Breast epithelium (tissue), 4 donors: Measurements from ENCODE around the gene CCDC39. TPM values are rescaled to one million over a fixed set of nuclear protein-coding genes. Genes with fewer than 3 reads are reported as not detected.

Experiments used
- DNase-seq, 2 donors: peaks; one replicate each; pipeline ENCODE4 v3.0.0-alpha.2; 2019; ENCODE audit warnings: low spot score in 2 of 2
- H3K27ac ChIP-seq, 2 donors: fragments of 200-600 bp; sonication (generic) in 1 of 2; one replicate each; pipeline ENCODE4 v1.5.1; 2016 to 2019; ENCODE audit warnings: mild to moderate bottlenecking in 1 of 2
- H3K27me3 ChIP-seq, 2 donors: fragments of 200-600 bp; sonication (generic) in 1 of 2; one replicate each; pipeline versions ENCODE4 v1.5.1 to v1.6.0; 2017 to 2019; ENCODE audit warnings: control low read depth in 1 of 2, mild to moderate bottlenecking in 1 of 2
- H3K36me3 ChIP-seq: fragments of 200-600 bp; one replicate; pipeline ENCODE4 v1.5.1; 2019
- H3K4me1 ChIP-seq, 2 donors: fragments of 200-600 bp; sonication (generic); one replicate each; pipeline ENCODE4 v1.5.1; 2016 to 2019; ENCODE audit warnings: control low read depth in 1 of 2
- H3K4me3 ChIP-seq, 3 donors: fragments of 200-600 bp; sonication (generic); 1 replicate in 2 of 3; 2 replicates in 1 of 3; pipeline ENCODE4 v1.5.1; 2016 to 2019; ENCODE audit warnings: mild to moderate bottlenecking in 3 of 3, moderate library complexity in 2 of 3
- H3K9me3 ChIP-seq, 2 donors: fragments of 200-600 bp; sonication (generic) in 1 of 2; one replicate each; pipeline ENCODE4 v1.5.1; 2016 to 2019; ENCODE audit warnings: control low read depth in 1 of 2
- POLR2A ChIP-seq: fragments of 450-650 bp; IDR thresholded peaks from one replicate; pipeline ENCODE4 v1.6.1; 2016; ENCODE audit warnings: antibody characterized with exemption, mild to moderate bottlenecking, moderate library complexity
- POLR2AphosphoS5 ChIP-seq, 3 donors: sonication (generic); formaldehyde crosslinking; IDR thresholded peaks; one replicate each; pipeline ENCODE4 v1.6.1; 2017; ENCODE audit warnings: antibody characterized with exemption in 3 of 3
- intact Hi-C: fragments of 100-400 bp; cut with DNase I; formaldehyde crosslinking; loops from one replicate; pipeline ENCODE4 v1.15.1; 2023; ENCODE audit warnings: low total_unique reads
- total RNA-seq, 3 donors: library from RNA; depleted of rRNA; stranded (reverse); fragments of >200 nt; gene quantifications; one replicate each; pipeline ENCODE4 v1.1.0, GENCODE V29; 2016
- TF ChIP-seq, protein P1 (sequence below), 3 donors: fragments of 450-650 bp; IDR thresholded peaks; one replicate each; pipeline ENCODE4 v1.5.1; 2016 to 2017; ENCODE audit warnings: antibody characterized with exemption in 3 of 3, mild to moderate bottlenecking in 3 of 3, moderate library complexity in 3 of 3

CCDC39 gene
- total RNA-seq, 3 donors from 2014 or later: 0.32 to 0.33 TPM; not detected in 1

DNA sequence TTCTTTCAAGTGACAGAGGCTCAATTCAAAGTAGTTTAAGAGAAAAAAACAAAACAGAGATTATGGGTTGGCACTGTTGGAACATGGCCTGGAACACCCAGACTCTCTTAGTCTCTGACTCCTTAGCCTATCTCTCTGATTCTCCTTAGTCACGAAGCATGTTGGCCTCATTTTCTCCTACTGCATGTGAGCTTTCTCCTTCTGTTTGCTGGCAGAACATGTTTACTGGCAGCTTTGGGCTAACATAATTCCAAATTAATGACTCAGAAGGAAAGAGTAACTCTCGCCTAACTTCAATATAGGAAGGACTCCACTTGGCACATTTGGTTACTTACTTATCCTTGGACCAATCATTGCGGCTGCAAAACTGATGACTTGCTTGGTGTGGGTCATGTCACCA, 21.7 kb upstream of the CCDC39 start:
- TF ChIP-seq POLR2AphosphoS5 (IDR thresholded peaks at IDR 0.05) (no peak), POLR2A (no peak)
- TF ChIP-seq, protein P1, sequence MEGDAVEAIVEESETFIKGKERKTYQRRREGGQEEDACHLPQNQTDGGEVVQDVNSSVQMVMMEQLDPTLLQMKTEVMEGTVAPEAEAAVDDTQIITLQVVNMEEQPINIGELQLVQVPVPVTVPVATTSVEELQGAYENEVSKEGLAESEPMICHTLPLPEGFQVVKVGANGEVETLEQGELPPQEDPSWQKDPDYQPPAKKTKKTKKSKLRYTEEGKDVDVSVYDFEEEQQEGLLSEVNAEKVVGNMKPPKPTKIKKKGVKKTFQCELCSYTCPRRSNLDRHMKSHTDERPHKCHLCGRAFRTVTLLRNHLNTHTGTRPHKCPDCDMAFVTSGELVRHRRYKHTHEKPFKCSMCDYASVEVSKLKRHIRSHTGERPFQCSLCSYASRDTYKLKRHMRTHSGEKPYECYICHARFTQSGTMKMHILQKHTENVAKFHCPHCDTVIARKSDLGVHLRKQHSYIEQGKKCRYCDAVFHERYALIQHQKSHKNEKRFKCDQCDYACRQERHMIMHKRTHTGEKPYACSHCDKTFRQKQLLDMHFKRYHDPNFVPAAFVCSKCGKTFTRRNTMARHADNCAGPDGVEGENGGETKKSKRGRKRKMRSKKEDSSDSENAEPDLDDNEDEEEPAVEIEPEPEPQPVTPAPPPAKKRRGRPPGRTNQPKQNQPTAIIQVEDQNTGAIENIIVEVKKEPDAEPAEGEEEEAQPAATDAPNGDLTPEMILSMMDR (IDR thresholded peaks at IDR 0.05): no peak

DNA sequence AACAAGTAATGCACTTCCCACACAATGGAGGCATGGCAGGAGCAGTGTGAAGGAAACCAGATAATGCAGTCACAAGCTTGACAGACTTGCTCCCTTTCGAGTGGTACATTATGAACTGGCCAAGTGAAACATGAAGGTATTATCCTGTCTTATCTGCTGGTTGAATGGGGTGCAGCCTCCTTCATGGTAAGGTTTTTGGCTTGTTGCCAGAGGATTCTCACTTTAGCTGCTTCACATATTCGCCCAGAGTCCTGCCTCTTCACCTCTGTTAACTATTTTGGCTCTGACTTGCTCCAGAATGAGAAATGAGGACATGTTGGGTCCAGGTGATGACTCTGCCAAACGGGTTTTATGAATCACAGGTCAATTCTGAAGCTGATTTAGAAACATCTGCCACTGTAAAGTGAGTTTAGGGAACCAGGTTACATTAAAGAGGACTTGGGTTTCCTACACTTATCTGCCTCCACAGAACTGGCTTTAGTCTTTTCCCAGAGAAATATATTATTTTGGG, 19.5 kb upstream of the CCDC39 start:
- intact Hi-C loops: no loop called here
- Histone ChIP-seq H3K27ac (no peak overlapping the region), H3K4me3 (no peak overlapping the region), H3K36me3 (no peaks in the 10 kb centered on the region), H3K9me3 (no peaks in the 10 kb centered on the region), H3K27me3 (no peaks in the 10 kb centered on the region), H3K4me1 (no peaks in the 10 kb centered on the region)
- no peak for DNase-seq
- TF ChIP-seq POLR2A: no peak
- no peak for TF ChIP-seq POLR2AphosphoS5 (IDR thresholded peaks at IDR 0.05)
- TF ChIP-seq, protein P1 (IDR thresholded peaks at IDR 0.05): no peak

More for the DNA sequence above, 21.7 kb upstream of the CCDC39 start:
- Histone ChIP-seq H3K4me1 (no peaks in the 10 kb centered on the region), H3K36me3 (no peaks in the 10 kb centered on the region), H3K4me3 (no peak overlapping the region), H3K9me3 (no peaks in the 10 kb centered on the region), H3K27ac (no peak overlapping the region), H3K27me3 (no peaks in the 10 kb centered on the region)
- no peak for DNase-seq
- intact Hi-C loops: no loop called here

DNA sequence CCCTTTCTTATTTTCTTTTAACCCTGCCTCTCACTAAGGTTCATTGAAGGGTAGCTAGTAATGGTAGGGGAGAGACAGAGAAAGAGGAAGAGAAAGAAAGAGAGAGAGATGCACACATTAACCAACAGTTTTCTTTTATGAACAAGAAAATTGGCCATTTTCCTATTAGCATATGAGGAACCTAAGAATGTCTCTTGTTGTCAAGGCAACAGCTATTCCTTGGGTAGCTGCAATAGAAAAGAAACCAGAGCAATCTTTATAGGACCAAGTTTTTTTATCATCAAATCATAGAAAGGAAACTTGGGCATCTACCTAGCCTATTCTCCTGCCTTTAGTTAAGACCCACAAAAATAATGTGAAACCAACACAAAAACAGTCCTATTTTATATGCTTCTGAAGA, 15.0 kb upstream of the CCDC39 start:
- H3K27me3 ChIP-seq: no peaks in the 10 kb centered on the region
- no peaks in the 10 kb centered on the region for H3K36me3 ChIP-seq
- H3K4me1 ChIP-seq: no peaks in the 10 kb centered on the region
- no peaks in the 10 kb centered on the region for H3K9me3 ChIP-seq
- H3K4me3 ChIP-seq: no peak overlapping the region
- intact Hi-C loops: no loop called here
- H3K27ac ChIP-seq: no peak overlapping the region
- TF ChIP-seq, protein P1 (IDR thresholded peaks at IDR 0.05): no peak
- TF ChIP-seq POLR2AphosphoS5 (IDR thresholded peaks at IDR 0.05): no peak
- no peak for DNase-seq

DNA sequence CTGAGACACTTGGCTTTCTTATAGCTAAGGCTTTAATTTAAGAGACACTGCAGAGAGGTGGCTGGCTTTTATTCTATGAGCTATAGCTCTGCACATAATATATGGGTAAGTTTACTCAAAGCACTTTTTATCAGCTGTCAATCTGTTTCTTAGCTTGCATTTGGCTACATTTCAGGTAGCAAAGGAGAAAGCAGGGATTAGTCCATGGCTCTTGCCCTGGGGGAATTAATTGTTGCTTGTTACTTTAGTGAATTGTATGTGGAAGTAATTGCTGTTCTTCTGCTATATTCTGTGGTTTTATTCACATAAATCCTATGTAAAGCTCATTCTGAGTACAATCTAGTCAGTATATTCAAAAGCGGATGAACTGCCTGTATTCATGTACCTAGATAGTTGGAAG, 14.4 kb upstream of the CCDC39 start:
- Histone ChIP-seq H3K27me3 (no peaks in the 10 kb centered on the region), H3K27ac (no peak overlapping the region), H3K4me3 (no peak overlapping the region), H3K4me1 (no peaks in the 10 kb centered on the region), H3K36me3 (no peaks in the 10 kb centered on the region), H3K9me3 (no peaks in the 10 kb centered on the region)
- intact Hi-C loops: no loop called here
- no peak for DNase-seq
- TF ChIP-seq POLR2AphosphoS5 (IDR thresholded peaks at IDR 0.05) (no peak), POLR2A (no peak)
- TF ChIP-seq, protein P1 (IDR thresholded peaks at IDR 0.05): no peak

DNA sequence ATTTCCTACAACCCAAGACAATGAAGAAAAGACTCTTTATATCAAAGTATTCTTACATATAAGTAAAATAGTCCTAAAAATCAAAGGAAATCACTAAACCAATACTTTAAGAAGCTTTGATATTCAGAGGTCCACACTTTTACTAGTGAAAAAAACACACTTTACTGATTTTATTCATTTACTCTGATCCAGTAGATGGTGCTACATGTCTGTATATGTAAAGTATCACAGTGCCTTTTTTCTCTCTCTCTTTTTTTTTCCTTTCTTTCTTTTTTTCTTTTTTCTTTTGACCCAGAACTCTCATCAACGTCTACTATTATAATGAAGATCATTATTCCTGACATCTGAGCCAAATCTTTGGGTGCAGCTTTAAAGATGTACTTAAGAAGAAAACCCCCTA, 10.8 kb upstream of the CCDC39 start:
- DNase-seq: no peak
- no peaks in the 10 kb centered on the region for H3K4me1 ChIP-seq
- no peak for TF ChIP-seq POLR2AphosphoS5 (IDR thresholded peaks at IDR 0.05)
- no peak for TF ChIP-seq POLR2A
- TF ChIP-seq, protein P1 (IDR thresholded peaks at IDR 0.05): no peak
- no peak overlapping the region for H3K4me3 ChIP-seq
- H3K36me3 ChIP-seq: no peaks in the 10 kb centered on the region
- no peak overlapping the region for H3K27ac ChIP-seq
- H3K9me3 ChIP-seq: no peaks in the 10 kb centered on the region
- no peaks in the 10 kb centered on the region for H3K27me3 ChIP-seq
- intact Hi-C loops: no loop called here
